ENCODE results near the gene ARID4B. TPM values are rescaled to one million over a fixed set of nuclear protein-coding genes. Genes with fewer than 3 reads are reported as not detected.
"Not testable (repeated sequence)": the region's sequence is repeated elsewhere in the genome, so short reads cannot be mapped to it uniquely, and the experiment has no call there.

Gene ARID4B
- total RNA-seq, 4 donors from 2014 or later = 27.0 to 172 (median 70.8) TPM

DNA sequence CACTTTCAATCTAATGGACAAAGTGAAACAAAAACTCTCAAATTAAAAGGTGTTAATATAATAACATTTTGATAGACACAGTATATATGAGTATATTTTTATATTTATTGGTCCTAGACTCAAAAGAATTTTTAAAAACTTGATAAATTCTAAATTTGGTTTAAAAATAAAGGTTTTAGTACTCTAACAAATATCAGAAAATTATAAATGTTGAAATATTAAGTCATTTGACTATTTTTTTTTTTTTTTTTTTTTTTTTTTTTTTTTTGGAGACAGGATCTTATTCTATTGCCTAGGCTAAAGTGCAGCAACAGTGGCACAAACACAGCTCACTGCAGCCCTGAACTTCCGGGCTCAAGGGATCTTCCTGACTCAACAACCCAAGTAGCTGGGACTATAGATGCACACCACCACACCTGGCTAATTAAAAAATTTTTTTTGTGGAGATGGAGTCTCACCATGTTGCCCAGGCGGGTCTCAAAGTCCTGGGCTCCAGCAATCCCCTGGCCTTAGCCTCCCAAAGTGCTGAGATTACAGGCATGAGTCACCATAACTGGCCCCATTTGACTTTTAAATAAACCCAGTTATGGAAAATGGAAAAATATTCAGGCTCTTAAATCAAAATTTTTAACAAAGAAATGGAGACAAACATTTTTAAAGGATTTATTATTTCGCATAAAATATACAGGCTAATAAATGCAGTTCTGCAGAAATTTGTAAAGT, 106.2 kb downstream of the ARID4B start:
- Histone ChIP-seq H3K27me3 (no peaks in the 10 kb centered on the region), H3K27ac (no peak overlapping the region), H3K4me1 (no peaks in the 10 kb centered on the region), H3K36me3 (peaks cover 0 to 63% (median 0%) of the 10 kb centered on the region in 3 donors), H3K9me3 (no peaks in the 10 kb centered on the region), H3K4me3 (no peak overlapping the region)
- no peak for DNase-seq
- TF ChIP-seq, protein P1, sequence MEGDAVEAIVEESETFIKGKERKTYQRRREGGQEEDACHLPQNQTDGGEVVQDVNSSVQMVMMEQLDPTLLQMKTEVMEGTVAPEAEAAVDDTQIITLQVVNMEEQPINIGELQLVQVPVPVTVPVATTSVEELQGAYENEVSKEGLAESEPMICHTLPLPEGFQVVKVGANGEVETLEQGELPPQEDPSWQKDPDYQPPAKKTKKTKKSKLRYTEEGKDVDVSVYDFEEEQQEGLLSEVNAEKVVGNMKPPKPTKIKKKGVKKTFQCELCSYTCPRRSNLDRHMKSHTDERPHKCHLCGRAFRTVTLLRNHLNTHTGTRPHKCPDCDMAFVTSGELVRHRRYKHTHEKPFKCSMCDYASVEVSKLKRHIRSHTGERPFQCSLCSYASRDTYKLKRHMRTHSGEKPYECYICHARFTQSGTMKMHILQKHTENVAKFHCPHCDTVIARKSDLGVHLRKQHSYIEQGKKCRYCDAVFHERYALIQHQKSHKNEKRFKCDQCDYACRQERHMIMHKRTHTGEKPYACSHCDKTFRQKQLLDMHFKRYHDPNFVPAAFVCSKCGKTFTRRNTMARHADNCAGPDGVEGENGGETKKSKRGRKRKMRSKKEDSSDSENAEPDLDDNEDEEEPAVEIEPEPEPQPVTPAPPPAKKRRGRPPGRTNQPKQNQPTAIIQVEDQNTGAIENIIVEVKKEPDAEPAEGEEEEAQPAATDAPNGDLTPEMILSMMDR (IDR thresholded peaks at IDR 0.05) = no peak
- TF ChIP-seq POLR2A (IDR thresholded peaks at IDR 0.05) = no peak

- Histone ChIP-seq H3K36me3 (peaks cover 0 to 38% (median 0%) of the 10 kb centered on the region in 3 donors), H3K9me3 (no peaks in the 10 kb centered on the region), H3K4me3 (no peak overlapping the region), H3K27me3 (no peaks in the 10 kb centered on the region), H3K4me1 (no peaks in the 10 kb centered on the region), H3K27ac (no peak overlapping the region)
- TF ChIP-seq POLR2A (IDR thresholded peaks at IDR 0.05) = no peak
- TF ChIP-seq, protein P1 (IDR thresholded peaks at IDR 0.05) = no peak
- no peak for DNase-seq
Observed at GRCh38 chr1:235215453-235215852, 112.5 kb downstream of the ARID4B start.

- not testable (repeated sequence) for H3K4me1 ChIP-seq, H3K27ac ChIP-seq, H3K9me3 ChIP-seq, DNase-seq, H3K4me3 ChIP-seq, H3K27me3 ChIP-seq
- peaks cover 0 to 42% (median 0%) of the 10 kb centered on the region in 3 donors for H3K36me3 ChIP-seq
Observed at GRCh38 chr1:235214962-235215361, 113.0 kb downstream of the ARID4B start.

- TF ChIP-seq POLR2A (IDR thresholded peaks at IDR 0.05) = no peak
- TF ChIP-seq, protein P1 (IDR thresholded peaks at IDR 0.05) = no peak
- no peak for DNase-seq
- Histone ChIP-seq H3K4me1 (no peaks in the 10 kb centered on the region), H3K27ac (no peak overlapping the region), H3K4me3 (no peak overlapping the region), H3K36me3 (peaks cover 0 to 41% (median 0%) of the 10 kb centered on the region in 3 donors), H3K9me3 (no peaks in the 10 kb centered on the region), H3K27me3 (no peaks in the 10 kb centered on the region)
Observed at GRCh38 chr1:235213752-235214151, 114.2 kb downstream of the ARID4B start.

- no peak overlapping the region for H3K4me3 ChIP-seq
- H3K9me3 ChIP-seq = no peaks in the 10 kb centered on the region
- H3K27ac ChIP-seq = no peak overlapping the region
- peaks cover 0 to 57% (median 0%) of the 10 kb centered on the region in 3 donors for H3K36me3 ChIP-seq
- TF ChIP-seq, protein P1 (IDR thresholded peaks at IDR 0.05) = no peak
- TF ChIP-seq POLR2A (IDR thresholded peaks at IDR 0.05) = no peak
- DNase-seq = no peak
- no peaks in the 10 kb centered on the region for H3K27me3 ChIP-seq
- H3K4me1 ChIP-seq = no peaks in the 10 kb centered on the region
Observed at GRCh38 chr1:235211517-235211916, 116.5 kb downstream of the ARID4B start.

- no peaks in the 10 kb centered on the region for H3K27me3 ChIP-seq
- no peak for TF ChIP-seq POLR2A (IDR thresholded peaks at IDR 0.05)
- TF ChIP-seq, protein P1 (IDR thresholded peaks at IDR 0.05) = no peak
- no peaks in the 10 kb centered on the region for H3K4me1 ChIP-seq
- no peak overlapping the region for H3K4me3 ChIP-seq
- no peak for DNase-seq
- peaks cover 0 to 46% (median 0%) of the 10 kb centered on the region in 3 donors for H3K36me3 ChIP-seq
- H3K27ac ChIP-seq = no peak overlapping the region
- no peaks in the 10 kb centered on the region for H3K9me3 ChIP-seq
Observed at GRCh38 chr1:235207209-235207565, 120.8 kb downstream of the ARID4B start.

Data from Peyer's patch (tissue), 4 donors.